Colonic mucosa (tissue), 4 donors: ENCODE results near the gene SPATA33. TPM values are rescaled to one million over a fixed set of nuclear protein-coding genes. Genes with fewer than 3 reads are reported as not detected.

Source experiments
- DNase-seq: peaks from one replicate; pipeline ENCODE4 v3.0.0-alpha.2; 2020
- H3K27ac ChIP-seq: fragments of 200-600 bp; one replicate; pipeline ENCODE4 v1.8.0; 2021
- H3K27me3 ChIP-seq: fragments of 200-600 bp; one replicate; pipeline ENCODE4 v1.8.0; 2021
- H3K36me3 ChIP-seq: fragments of 200-600 bp; one replicate; pipeline ENCODE4 v1.8.0; 2021
- H3K4me1 ChIP-seq: fragments of 200-600 bp; one replicate; pipeline ENCODE4 v1.8.0; 2021; ENCODE audit warnings: mild to moderate bottlenecking
- H3K4me3 ChIP-seq: fragments of 200-600 bp; one replicate; pipeline ENCODE4 v1.8.0; 2021
- H3K9ac ChIP-seq, 2 donors: one replicate each; pipeline ENCODE4 v1.7.0; 2013; ENCODE audit warnings: control low read depth in 2 of 2, low read depth in 2 of 2, low read length in 2 of 2
- H3K9me3 ChIP-seq: fragments of 200-600 bp; one replicate; pipeline ENCODE4 v1.8.0; 2021
- CTCF ChIP-seq: fragments of 200-600 bp; IDR thresholded peaks from one replicate; pipeline ENCODE4 v1.8.0; 2022; ENCODE audit warnings: antibody characterized with exemption, mild to moderate bottlenecking
- intact Hi-C: fragments of 100-400 bp; cut with DNase I; formaldehyde crosslinking; loops from one replicate; pipeline ENCODE4 v1.14.1; 2022
- total RNA-seq, 2 donors: library from RNA; stranded (reverse); fragmentation: NEBNext Ultra II Directional in 1 of 2; extraction: Animal tissue kit (Norgen Biotek cat#: 25700) in 1 of 2; gene quantifications; one replicate each; pipeline ENCODE4 v1.2.1, GENCODE V29; 2021
- donor health status: healthy.
- donor health status: DM: no; HTN: no; CAD: no.
- donor health status: DM: no; HTN: no; CAD: no.

Gene SPATA33
- total RNA-seq, 2 donors from 2014 or later: 4.7 to 10.0 TPM

- Histone ChIP-seq H3K27me3 (peaks cover 25% of the 10 kb centered on the region), H3K27ac (no peak overlapping the region)
These were observed 40.6 kb upstream of the SPATA33 start for GRCh38 chr16:89617036-89617435.

GRCh38 chr16:89618109-89618998 is 39.3 kb upstream of the SPATA33 start:
- DNase-seq: no peak
- Histone ChIP-seq H3K27ac (no peak overlapping the region), H3K4me3 (no peak overlapping the region), H3K4me1 (no peaks in the 10 kb centered on the region), H3K27me3 (peaks cover 16% of the 10 kb centered on the region), H3K9ac (no peak overlapping the region), H3K36me3 (no peaks in the 10 kb centered on the region), H3K9me3 (no peaks in the 10 kb centered on the region)
- intact Hi-C loops: no loop called here
- TF ChIP-seq CTCF: no peak

More at GRCh38 chr16:89617036-89617435, 40.6 kb upstream of the SPATA33 start:
- H3K9ac ChIP-seq: no peak overlapping the region
- no peak for TF ChIP-seq CTCF
- H3K9me3 ChIP-seq: no peaks in the 10 kb centered on the region
- no peaks in the 10 kb centered on the region for H3K4me1 ChIP-seq
- intact Hi-C loops: no loop called here
- no peaks in the 10 kb centered on the region for H3K36me3 ChIP-seq
- no peak overlapping the region for H3K4me3 ChIP-seq
- DNase-seq: no peak

GRCh38 chr16:89619840-89620239 is 37.8 kb upstream of the SPATA33 start:
- H3K27ac ChIP-seq: no peak overlapping the region
- H3K9ac ChIP-seq: no peak overlapping the region
- DNase-seq: no peak
- H3K9me3 ChIP-seq: no peaks in the 10 kb centered on the region
- H3K4me1 ChIP-seq: no peaks in the 10 kb centered on the region
- TF ChIP-seq CTCF: no peak
- intact Hi-C loops: no loop called here
- H3K36me3 ChIP-seq: no peaks in the 10 kb centered on the region
- H3K4me3 ChIP-seq: no peak overlapping the region
- H3K27me3 ChIP-seq: peaks cover 18% of the 10 kb centered on the region

GRCh38 chr16:89620406-89620841 is 37.2 kb upstream of the SPATA33 start:
- TF ChIP-seq CTCF: no peak
- no peak overlapping the region for H3K27ac ChIP-seq
- no peaks in the 10 kb centered on the region for H3K4me1 ChIP-seq
- H3K27me3 ChIP-seq: peaks cover 18% of the 10 kb centered on the region
- H3K4me3 ChIP-seq: no peak overlapping the region
- H3K9ac ChIP-seq: no peak overlapping the region
- intact Hi-C loops: no loop called here
- H3K9me3 ChIP-seq: no peaks in the 10 kb centered on the region
- DNase-seq: no peak
- no peaks in the 10 kb centered on the region for H3K36me3 ChIP-seq

- DNase-seq: no peak
- no peak for TF ChIP-seq CTCF
- H3K4me3 ChIP-seq: no peak overlapping the region
- no peaks in the 10 kb centered on the region for H3K36me3 ChIP-seq
- H3K9ac ChIP-seq: no peak overlapping the region
- no peaks in the 10 kb centered on the region for H3K9me3 ChIP-seq
- peaks cover 18% of the 10 kb centered on the region for H3K27me3 ChIP-seq
- no peaks in the 10 kb centered on the region for H3K4me1 ChIP-seq
- H3K27ac ChIP-seq: no peak overlapping the region
- intact Hi-C loops: no loop called here
These were observed 36.4 kb upstream of the SPATA33 start for GRCh38 chr16:89621136-89621697.
